Activated CD8-positive, alpha-beta memory T cell treated with anti-CD3 and anti-CD28 coated beads, Interleukin-2, amount 50 U/mL, for 4 hours (primary cell): ENCODE measurements around the gene TOP1.
A peak's percentile ranks its signal among the peaks of the same experiment; 100 is the strongest.
"Not testable (repeated sequence)": the region's sequence is repeated elsewhere in the genome, so short reads cannot be mapped to it uniquely, and the experiment has no call there.

Source experiments
- DNase-seq: peaks from one replicate; pipeline ENCODE4 v3.0.0-alpha.2; 2020

The TOP1 gene

DNA sequence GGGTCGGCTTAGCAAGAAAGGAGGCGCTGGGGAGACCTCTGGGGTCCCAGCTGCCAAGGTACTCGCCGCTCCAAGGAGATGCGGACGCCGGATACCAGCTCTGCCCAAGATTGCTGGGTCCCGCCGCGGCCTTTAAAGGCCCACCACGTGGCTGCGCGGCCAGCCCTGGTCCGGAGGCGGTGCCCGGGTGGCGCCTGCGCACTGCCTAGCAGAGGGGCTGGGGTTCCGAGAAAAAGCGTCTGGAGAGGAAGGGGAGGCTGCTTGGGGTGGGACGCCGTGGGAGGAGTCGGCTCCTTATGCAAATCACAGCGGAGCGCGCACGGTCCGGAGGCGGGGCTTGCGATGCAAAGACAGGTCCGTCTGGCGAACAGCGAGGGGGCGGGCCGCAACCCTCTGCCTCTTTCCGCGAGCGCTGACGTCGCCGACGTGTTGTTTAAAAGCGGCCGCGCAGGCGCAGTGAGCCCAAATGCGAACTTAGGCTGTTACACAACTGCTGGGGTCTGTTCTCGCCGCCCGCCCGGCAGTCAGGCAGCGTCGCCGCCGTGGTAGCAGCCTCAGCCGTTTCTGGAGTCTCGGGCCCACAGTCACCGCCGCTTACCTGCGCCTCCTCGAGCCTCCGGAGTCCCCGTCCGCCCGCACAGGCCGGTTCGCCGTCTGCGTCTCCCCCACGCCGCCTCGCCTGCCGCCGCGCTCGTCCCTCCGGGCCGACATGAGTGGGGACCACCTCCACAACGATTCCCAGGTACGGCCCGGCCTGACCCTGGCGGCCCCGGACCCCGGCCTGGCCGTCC, at the start of gene TOP1:
TSS of gene TOP1 (plus strand) at position 464 of the 791 bp plus-strand sequence. CDS start at position 710, 246 bp downstream.
- peak; percentile 100 for DNase-seq

DNA sequence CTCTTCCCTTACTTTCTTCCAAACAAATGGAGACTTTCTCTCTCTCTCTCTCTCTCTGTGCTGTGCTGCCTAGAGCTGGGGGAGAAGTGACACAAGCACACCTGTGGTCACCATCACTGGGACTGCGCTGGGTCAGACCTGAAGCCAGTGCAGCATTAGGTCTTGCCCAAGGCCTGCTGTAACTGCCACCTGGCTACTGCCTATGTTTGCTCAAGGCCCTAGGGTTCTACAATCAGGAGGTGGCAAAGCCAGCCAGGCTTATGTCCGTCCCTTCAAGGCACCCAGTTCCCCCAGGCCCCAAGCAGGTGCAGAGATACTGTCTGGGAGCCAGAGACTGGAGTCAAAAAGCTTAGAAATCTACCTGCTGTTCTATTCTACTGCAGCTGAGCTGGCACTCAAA, 49.4 kb upstream of the TOP1 start:
- DNase-seq: no peak

DNA sequence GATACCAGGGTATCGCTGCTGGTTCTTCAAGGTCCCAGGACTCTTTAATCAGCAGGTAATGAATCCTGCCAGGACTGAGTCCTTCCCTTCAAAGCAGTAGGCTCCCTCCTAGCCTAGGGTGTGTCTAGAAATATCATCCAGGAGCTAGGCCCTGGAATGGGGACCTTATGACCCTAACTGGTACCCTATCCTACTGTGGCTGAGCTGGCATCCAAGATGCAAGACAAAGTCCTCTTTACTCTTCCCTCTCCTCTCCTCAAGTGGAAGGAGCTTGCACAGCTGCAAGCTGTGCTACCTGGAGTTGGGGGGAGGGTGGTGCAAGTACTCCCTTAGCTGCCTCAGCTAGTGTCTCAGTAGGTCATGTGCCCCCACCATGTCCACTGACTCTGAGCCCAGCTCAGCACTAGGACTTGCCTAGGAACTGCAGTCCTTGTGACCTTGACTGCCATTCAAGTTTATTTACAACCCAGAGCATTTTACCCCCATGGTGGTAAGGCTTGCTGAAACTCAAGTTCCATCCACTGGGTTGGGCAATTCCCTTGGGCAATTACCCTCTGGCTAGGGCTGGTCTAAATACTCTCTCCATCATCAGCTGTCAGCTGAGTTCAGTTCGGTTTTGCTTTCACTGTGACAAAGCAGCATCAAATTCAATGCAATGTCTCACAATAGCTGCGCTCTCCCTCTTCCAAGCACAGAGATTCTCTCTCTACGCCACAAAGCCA, 48.4 kb upstream of the TOP1 start:
- no peak for DNase-seq

DNA sequence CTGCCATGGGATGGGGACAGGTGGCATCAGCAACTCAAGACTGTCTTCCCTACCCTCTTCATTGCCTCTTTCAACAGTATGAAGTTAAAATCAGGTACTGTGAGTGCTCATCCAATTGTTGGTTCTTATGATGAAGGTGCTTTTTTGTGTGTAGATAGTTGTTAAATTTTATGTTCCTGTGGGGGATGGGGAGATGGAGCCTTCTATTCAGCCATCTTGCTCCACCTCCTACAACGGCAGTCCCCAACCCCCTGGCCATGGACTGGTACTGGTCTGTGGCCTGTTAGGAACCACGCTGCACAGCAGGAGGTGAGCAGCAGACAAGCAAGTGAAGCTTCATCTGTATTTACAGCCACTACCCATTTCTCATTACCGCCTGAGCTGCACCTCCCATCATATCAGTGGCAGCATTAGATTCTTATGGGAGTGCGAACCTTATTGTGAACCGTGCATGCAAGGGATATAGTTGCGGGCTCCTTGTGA, 47.8 kb upstream of the TOP1 start:
- no peak for DNase-seq

DNA sequence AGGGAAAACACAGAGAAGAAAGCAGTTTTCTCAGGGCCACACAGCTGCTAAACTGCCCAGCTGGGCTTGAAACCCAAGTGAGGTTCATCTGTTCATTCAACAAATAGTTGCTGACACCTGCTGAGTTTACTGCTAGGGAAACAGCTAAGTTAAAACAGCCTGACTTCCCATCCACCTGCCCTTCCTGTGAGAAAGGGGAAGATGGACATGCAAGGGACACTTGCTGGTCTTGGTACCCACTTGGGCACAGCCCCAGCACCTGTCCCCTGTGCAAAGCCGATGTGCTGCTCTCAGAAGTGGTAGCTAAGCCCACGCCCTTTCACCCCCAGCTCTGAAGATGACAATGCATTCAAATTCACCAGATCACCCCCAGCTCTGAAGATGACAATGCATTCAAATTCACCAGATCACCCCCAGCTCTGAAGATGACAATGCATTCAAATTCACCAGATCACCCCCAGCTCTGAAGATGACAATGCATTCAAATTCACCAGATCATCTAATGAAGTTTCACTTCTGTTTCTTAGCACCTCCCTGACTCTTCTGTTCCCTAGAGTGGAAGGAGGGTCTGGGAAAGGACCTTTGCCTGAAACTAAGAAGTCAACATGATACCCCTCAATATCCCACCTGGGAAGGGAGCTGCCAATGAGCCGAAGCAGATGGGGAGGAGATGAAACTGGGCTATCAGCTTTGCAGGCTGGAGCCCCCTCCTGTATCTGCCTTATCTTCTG, 46.0 kb upstream of the TOP1 start:
- no peak for DNase-seq

DNA sequence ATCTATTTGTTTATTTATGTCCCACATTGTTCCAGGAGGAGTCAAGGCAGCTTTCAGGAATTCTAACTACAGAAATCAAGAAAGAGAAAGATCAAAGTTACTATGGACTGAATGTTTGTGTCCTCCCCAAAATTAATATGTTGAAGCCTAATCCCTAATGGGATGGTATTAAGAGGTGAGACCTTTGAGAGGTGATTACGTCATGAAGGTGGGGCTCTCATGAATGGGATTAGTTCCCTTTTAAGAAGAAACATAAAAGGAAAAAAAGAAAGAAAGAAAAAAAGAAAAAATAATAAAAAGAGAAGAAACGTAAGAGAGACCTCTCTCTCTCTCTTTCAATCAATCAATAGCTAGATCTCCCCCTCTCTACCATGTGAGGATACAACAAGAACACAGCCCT, 44.7 kb upstream of the TOP1 start:
- DNase-seq: no peak

DNA sequence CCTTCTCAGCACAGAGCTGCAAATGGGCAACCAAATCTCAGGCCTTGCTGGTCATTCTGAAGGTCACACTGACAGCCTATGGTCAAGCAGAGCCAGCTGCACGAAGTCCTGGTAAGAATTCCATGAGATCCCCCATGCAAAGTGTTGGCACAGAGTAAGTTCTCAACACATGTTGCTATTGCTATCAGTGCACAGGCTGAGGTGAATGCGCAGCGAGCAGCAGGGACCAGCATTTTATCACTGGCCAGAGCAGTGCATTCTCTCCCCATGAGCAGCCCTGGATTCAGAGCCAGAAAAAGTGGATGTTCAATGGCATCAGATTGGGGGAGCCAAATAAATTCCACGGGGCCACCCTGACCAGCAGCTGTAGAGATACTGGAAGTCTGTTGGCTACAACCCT, 44.1 kb upstream of the TOP1 start:
- no peak for DNase-seq

DNA sequence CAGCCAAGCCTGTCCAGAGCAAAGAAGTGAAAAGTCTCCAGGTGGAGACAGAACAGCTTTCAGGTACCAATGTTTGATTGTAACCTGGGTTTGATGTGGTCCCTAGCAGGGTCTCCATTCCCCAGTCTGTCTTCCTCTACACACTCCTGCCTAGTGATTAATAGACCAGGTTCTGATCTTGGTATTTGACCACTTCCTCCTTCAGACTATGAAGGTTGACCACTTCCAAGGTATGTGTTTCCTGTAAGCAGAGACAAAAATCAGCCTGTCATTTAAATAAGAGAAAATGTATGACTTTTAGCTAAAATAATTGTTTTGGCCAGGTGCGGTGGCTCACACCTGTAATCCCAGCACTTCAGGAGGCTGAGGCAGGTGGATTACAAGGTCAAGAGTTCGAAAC, 41.8 kb upstream of the TOP1 start:
- DNase-seq: no peak

DNA sequence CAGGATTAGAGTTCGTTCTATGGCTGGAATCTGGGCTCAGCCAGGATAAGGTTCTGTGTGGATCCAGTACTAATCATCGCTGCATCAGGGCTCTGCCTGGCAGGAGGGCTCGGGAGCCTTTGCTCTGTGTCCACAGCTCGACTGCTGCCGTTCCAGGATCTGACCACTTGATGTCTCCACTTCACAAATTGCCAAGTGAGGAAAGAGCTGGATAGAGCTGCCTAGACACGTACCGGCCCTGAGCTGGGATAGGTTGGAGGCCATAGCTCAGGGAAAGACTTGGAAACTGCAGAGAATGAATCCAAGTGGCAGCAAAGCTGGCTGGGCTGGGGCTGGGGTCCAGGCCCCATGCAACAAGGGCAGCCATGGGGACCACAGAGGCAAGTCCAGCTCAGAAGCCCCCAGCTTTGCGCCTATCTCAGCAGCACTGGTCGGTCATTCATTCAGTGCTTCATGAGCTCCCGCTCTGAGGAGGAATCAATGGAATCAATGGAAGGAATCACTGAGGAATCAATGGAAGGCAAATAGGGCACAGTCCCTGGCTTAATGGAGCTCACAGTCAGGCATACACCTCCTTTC, 38.0 kb upstream of the TOP1 start:
- peak; percentile 69 for DNase-seq

DNA sequence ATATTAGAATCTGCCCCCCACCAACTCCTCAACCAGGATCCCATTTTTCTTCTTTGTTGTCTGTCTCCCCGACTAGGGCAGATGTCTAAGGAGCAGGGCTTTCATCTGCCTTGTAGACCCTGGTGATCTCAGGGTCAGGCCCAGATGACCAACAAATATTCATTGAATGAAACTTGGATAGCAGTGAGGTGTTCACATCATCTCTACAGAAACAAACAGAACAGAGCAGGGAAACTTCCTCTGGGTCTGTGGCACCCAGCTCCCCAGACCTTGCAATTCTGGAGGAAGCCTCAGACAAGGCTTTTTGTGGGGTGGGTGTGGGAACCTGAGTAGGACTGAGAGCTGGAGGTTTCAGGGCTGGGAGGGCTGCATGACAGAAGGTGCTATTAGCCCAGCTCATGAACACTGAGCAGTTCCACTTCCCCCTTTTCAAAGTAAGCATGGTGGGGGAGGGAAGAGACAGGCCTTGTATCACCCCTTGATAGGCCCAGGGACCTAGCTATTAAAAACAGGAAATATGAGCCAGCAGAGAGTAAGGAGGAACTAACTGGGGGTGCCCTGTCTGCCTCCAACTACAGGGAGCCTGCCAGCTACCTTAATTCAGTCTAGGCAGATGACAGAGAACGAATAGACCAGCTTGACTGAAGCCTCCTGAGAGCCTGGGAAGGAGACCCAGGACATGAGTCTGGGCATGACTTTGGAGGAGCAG, 37.3 kb upstream of the TOP1 start:
- DNase-seq: no peak

DNA sequence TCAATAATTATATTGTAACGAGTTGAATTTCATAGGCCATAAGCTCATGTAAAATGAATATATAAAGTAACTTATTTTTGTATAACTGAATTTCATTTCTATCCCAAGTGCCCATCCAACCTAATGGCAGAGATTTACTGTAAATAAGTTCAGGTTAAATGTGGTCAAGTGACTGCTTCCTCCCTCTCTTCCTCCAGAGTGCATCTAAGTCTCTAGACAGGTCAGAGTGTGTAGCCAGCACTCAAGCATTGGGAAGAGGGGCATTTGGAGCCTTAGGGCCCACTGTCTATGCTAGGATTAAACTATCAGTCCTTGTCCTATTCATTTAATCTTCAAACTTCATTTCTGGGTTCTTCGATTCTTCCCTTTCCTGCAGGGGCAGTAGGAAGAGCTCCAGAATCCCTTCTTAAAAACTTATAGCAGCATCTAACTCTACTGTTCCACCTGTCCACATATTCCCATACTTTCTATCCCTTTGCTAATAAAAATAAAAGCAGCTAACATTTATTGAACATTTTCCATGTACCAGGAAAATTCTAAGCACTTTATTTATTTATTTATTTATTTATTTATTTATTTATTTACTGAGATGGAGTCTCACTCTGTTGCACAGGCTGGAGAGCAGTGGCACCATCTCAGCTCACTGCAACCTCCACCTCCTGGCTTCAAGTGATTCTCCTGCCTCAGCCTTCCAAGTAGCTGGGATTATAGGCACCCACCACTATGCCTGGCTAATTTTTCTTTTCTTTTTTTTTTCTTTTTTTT, 36.1 kb upstream of the TOP1 start:
- DNase-seq: no peak

DNA sequence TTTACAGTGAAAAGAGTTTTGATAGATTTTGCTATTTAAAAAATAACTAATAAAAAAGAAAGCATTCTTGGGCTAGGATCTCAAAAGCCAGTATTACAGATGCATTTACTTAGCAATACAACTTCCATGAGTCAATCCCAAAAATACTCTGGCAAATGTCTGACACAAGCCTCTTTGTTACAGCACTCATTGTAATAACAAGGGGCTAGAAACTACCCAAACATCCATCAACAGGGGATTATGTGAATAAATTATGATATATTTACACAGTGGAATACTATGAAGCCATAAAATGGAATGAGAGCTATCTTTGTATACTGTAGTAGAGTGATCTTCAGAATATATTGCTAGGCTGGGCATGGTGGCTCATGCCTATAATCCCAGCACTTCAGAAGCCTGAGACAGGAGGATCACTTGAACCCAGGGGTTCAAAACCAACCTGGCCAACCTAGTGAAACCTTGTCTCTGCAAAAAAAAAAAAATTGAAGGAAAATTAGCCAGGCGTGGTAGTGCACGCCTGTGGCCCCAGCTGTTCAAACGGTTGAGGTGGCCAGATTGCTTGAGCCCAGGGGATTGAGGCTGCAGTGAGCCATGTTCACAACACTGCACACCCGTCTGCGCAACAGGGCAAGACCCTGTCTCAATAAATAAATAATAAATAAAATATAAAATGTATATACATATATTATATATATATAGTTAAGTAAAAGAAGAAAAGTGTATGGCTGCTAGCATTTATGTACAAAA, 34.7 kb upstream of the TOP1 start:
- DNase-seq: no peak

DNA sequence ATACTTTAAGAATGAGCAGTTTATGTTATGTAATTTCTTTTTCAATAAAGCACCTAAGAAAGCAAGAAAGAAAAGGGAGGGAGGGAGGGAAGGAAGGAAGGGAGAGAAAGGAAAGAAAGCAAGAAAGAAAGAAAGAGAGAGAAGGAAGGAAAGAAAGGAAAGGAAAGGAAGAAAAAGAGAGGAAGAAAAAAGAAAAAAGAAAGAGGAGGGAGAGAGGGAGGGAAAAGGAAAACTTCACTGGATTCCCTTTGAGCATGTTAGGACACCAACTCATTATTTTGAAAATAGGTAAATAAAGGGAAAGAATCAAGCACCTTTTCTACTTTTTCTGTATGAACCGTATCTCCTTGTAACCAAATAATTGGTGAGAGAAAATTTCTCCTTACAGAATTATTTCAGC, 32.3 kb upstream of the TOP1 start:
- no peak for DNase-seq

DNA sequence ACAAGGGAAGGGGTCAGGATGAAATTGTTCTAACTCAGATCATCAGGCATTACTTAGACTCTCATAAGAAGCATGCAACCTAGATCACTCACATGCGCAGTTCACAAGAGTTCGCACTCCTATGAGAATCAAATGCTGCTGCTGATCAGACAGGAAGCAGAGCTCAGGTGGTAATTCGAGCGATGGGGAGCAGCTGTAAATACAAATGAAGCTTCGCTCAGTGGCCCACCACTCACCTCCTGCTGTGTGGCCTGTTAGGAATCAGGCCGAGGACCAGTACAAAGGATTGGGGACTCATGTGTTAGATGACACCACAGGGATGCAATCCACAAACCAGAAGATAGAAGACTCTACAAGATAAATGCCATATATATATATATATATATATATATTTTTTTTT, 31.5 kb upstream of the TOP1 start:
- no peak for DNase-seq

DNA sequence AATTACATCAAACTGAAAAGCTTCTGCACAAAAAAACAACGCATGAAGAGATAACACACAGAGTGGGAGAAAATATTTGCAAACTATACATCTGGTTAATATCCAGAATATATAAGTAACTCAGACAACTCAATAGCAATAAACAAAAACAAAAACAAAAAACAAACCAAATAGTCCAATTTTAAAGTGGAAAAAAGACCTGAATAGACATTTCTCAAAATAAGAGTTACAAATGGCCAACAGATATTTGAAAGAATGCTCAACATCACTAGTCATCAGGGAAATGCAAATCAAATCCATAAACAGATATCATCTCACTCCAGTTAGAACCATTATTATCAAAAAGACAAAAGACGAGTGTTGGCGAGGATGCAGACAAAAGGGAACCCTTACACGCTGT, 28.8 kb upstream of the TOP1 start:
- no peak for DNase-seq

DNA sequence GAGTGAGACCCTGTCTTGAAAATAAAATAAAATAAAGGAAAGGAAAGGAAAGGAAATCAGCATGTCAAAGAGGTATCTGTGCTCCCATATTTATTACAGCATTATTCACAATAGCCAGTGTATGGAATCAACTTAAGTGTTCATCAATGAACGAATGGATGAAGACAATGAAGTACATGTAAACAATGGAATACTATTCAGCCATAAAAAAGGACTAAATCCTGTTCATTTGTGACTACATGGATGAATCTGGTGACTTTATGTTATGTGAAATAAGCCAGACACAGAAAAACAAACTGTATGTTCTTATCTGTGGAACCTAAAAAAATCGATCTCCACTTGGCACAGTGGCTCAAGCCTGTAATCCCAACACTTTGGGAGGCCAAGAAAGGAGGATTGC, 28.0 kb upstream of the TOP1 start:
- DNase-seq: no peak

DNA sequence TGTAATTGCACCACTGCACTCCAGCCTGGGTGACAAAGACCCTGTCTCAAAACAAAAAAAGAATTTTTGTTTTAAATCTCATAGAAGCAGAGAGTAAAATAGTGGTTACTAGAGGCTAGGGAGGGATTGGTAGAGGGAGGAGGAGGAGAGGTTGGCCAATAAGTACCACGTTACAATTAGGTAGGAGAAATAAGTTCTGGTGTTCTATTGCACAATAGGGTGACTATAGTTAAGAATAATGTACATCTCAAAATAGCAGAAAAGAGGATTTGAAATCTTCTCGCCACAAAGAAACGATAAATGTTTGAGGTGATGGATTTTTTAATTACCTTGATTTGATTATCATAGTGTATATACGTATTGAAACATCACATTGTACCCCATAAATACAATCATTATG, 27.1 kb upstream of the TOP1 start:
- no peak for DNase-seq

DNA sequence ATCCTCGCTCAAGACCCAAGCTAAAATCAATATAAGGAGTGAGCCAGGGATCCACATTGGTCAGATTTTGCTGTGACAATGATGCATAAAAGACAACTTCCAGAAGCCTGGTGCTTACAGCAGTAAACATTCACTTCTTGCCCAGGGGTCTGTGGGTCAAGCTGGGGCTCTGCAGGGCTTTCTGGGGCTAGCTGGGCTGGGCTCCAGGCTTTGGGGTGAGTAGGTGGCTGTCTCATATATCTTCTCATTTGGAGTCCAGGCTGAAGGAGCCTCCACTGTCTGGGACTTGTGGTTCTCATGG, 25.8 kb upstream of the TOP1 start:
- DNase-seq: no peak

DNA sequence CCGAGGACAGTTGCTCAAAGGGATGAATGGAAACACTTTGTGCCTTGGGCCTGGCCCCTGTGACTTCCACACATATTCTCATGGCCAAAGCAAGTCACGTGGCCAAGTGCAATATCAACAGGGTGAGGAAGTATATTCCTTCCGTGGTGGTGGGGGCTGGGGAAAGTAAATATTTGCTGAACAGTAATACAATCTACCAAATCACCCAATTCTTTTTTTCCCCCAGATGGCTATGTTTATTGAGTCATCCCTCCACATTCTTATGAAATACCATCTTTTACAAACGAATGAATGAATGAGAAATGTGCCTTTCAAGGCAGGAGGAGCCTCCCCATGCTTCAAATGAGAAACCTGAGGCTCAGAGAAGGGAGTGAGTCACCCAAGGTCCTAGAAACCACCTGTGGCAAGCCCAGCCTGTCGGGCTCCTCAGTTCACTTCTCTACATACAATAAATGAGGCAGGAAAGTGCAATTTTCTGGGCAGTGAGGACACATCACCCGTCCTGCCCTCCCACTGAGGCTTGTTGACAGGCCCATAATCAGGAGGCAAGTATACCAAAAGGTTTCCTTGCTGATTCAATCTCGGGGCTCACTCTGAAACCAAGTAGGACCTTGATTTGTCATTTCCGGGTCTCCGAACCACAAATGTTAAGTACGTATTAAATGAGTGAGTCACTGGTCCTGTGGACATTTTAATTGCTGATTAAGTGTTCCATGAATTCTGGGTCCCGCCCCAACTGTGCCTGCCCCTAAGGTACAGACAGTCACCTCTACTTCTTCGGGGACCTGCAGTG, 25.3 kb upstream of the TOP1 start:
- peak; percentile 66 for DNase-seq

DNA sequence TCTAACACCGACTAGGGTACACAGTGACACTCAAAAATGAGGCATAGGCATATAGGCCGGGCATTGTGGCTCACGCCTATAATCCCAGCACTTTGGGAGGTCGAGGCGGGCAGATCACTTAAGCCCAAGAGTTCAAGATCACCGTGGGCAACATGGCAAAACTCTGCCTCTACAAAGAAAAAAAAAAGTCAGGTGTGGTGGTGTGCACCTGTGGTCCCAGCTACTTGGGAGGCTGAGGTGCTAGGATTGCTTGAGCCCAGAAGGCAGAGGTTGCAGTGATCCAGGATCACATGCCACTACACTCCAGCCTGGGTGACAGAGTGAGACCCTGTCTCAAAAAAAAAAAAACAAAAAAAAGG, 24.7 kb upstream of the TOP1 start:
- not testable (repeated sequence) for DNase-seq
